GM15510 (cell line): ENCODE results near the gene SEC14L2.
A peak's percentile ranks its signal among the peaks of the same experiment; 100 is the strongest.

Source experiments
- POLR2A ChIP-seq: IDR thresholded peaks from 3 replicates; pipeline ENCODE4 v1.6.1; 2011; ENCODE audit warnings: borderline replicate concordance; ENCODE audit not compliant: insufficient read length; ENCODE audit errors: extremely low read depth

Gene SEC14L2

GRCh38 chr22:30426388-30427353 lies 29.9 kb downstream of the SEC14L2 start:
- TF ChIP-seq POLR2A: no peak

- no peak for TF ChIP-seq POLR2A
Observed at GRCh38 chr22:30427871-30428270, 31.1 kb downstream of the SEC14L2 start.

GRCh38 chr22:30429887-30430286 lies 33.1 kb downstream of the SEC14L2 start:
- no peak for TF ChIP-seq POLR2A

GRCh38 chr22:30430933-30431332 lies 34.1 kb downstream of the SEC14L2 start:
- TF ChIP-seq POLR2A: no peak

GRCh38 chr22:30432096-30432495 lies 35.3 kb downstream of the SEC14L2 start:
- no peak for TF ChIP-seq POLR2A

- TF ChIP-seq POLR2A: no peak
Observed at GRCh38 chr22:30432520-30432919, 35.7 kb downstream of the SEC14L2 start.

GRCh38 chr22:30433227-30433626 lies 36.4 kb downstream of the SEC14L2 start:
- no peak for TF ChIP-seq POLR2A

- no peak for TF ChIP-seq POLR2A
Observed at GRCh38 chr22:30433773-30434172, 37.0 kb downstream of the SEC14L2 start.

- TF ChIP-seq POLR2A: no peak
Observed at GRCh38 chr22:30434843-30435242, 38.0 kb downstream of the SEC14L2 start.

- peak; percentile 44 for TF ChIP-seq POLR2A
Observed at GRCh38 chr22:30435674-30436126, 38.9 kb downstream of the SEC14L2 start.

- TF ChIP-seq POLR2A: no peak
Observed at GRCh38 chr22:30436196-30436595, 39.4 kb downstream of the SEC14L2 start.

- TF ChIP-seq POLR2A: no peak
Observed at GRCh38 chr22:30438559-30438958, 41.7 kb downstream of the SEC14L2 start.

- TF ChIP-seq POLR2A: no peak
Observed at GRCh38 chr22:30439226-30439625, 42.4 kb downstream of the SEC14L2 start.

- TF ChIP-seq POLR2A: no peak
Observed at GRCh38 chr22:30439836-30440235, 43.0 kb downstream of the SEC14L2 start.

GRCh38 chr22:30441088-30441487 lies 44.3 kb downstream of the SEC14L2 start:
- no peak for TF ChIP-seq POLR2A
